IgD-negative memory B cell (primary cell): Measurements from ENCODE around the gene NTNG2. TPM values are rescaled to one million over a fixed set of nuclear protein-coding genes. Genes with fewer than 3 reads are reported as not detected.
A peak's percentile ranks its signal among the peaks of the same experiment; 100 is the strongest.

Experiments
- H3K27ac Mint-ChIP-seq, 3 donors: one replicate each; pipeline ENCODE4 v1.8.0; 2020 to 2022; ENCODE audit warnings: mild to moderate bottlenecking in 3 of 3, mixed read lengths in 3 of 3, moderate library complexity in 1 of 3
- H3K27me3 Mint-ChIP-seq: one replicate; pipeline ENCODE4 v1.8.0; 2021; ENCODE audit warnings: mixed read lengths
- H3K36me3 Mint-ChIP-seq: one replicate; pipeline ENCODE4 v1.8.0; 2020; ENCODE audit warnings: mild to moderate bottlenecking, mixed read lengths
- H3K4me1 Mint-ChIP-seq, 3 donors: one replicate each; pipeline ENCODE4 v1.8.0; 2020 to 2022; ENCODE audit warnings: mixed read lengths in 3 of 3, mild to moderate bottlenecking in 1 of 3
- H3K4me3 Mint-ChIP-seq, 4 donors: one replicate each; pipeline ENCODE4 v1.8.0; 2020 to 2022; ENCODE audit warnings: mild to moderate bottlenecking in 4 of 4, mixed read lengths in 4 of 4, moderate library complexity in 3 of 4
- H3K9me3 Mint-ChIP-seq, 3 donors: one replicate each; pipeline ENCODE4 v1.8.0; 2020 to 2021; ENCODE audit warnings: mixed read lengths in 3 of 3, mild to moderate bottlenecking in 1 of 3
- polyA plus RNA-seq: library from polyadenylated mRNA; unstranded; fragments of 300-500 nt; fragmentation: Illumina TruSeq; gene quantifications from one replicate; pipeline ENCODE4 v1.2.3, GENCODE V29; 2021

NTNG2 gene
- polyA plus RNA-seq, 1 donor from 2014 or later = 0.84 TPM

- Mint-ChIP-seq H3K27me3 (peaks cover 11% of the 10 kb centered on the region), H3K9me3 (peaks cover 0 to 2% (median 0%) of the 10 kb centered on the region in 3 donors), H3K4me3 (no peak overlapping the region), H3K36me3 (peaks cover 3% of the 10 kb centered on the region), H3K27ac (peak overlapping the region in 1 of 3 donors; percentile 16), H3K4me1 (no peaks in the 10 kb centered on the region)
Observed at GRCh38 chr9:132216861-132217619, 55.2 kb downstream of the NTNG2 start.

DNA sequence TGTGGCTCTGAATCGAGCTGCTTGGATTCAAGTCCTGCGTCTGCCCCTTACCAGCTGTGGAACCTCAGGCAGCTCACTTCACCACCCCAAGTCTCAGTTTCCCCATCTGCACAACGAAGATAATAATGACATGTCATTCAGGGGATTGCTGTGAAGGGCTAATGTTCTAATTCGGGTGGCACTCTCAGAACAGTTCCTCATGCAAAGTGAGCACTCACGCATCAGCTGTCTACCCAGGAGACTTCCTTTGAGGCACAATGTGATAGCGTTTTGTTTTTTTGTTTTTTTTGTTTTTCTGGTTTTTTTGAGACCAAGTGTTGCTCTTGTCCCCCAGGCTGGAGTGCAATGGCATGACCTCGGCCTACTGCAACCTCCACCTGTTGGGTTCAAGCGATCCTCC is 56.4 kb downstream of the NTNG2 start:
- peaks cover 13% of the 10 kb centered on the region for H3K27me3 Mint-ChIP-seq
- peaks cover 2% of the 10 kb centered on the region for H3K36me3 Mint-ChIP-seq
- H3K9me3 Mint-ChIP-seq = peaks cover 0 to 2% (median 0%) of the 10 kb centered on the region in 3 donors
- H3K27ac Mint-ChIP-seq = no peak overlapping the region
- no peaks in the 10 kb centered on the region for H3K4me1 Mint-ChIP-seq
- H3K4me3 Mint-ChIP-seq = no peak overlapping the region

GRCh38 chr9:132221941-132222340 is 60.1 kb downstream of the NTNG2 start:
- H3K4me1 Mint-ChIP-seq = no peaks in the 10 kb centered on the region

DNA sequence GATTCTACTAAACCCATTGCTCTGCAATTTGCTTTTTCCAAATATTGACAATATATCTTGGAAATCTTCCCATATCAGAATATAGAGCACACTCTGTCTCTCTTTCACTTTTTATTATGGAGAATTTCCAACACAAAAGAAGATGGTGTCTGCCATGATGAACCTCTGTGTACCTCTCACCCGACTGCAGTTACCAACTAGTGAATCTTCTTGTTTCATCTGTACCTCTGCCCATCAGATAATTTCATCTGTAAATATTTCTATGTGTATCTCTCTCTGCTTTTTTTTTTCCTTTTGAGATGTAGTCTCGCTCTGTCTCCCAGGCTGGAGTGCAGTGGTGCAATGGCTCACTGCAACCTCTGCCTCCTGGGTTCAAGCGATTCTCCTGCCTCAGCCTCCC is 62.8 kb downstream of the NTNG2 start:
- peaks cover under 1% of the 10 kb centered on the region for H3K36me3 Mint-ChIP-seq
- peak overlapping the region in 1 of 3 donors; percentile 64 for H3K27ac Mint-ChIP-seq
- no peaks in the 10 kb centered on the region for H3K4me1 Mint-ChIP-seq
- H3K9me3 Mint-ChIP-seq = peaks cover 0 to under 1% (median 0%) of the 10 kb centered on the region in 3 donors
- H3K27me3 Mint-ChIP-seq = peaks cover 6% of the 10 kb centered on the region
- H3K4me3 Mint-ChIP-seq = no peak overlapping the region

More at GRCh38 chr9:132221941-132222340, 60.1 kb downstream of the NTNG2 start:
- Mint-ChIP-seq H3K36me3 (peaks cover 2% of the 10 kb centered on the region), H3K27me3 (peaks cover 10% of the 10 kb centered on the region), H3K27ac (no peak overlapping the region), H3K9me3 (peaks cover 0 to 2% (median 0%) of the 10 kb centered on the region in 3 donors), H3K4me3 (no peak overlapping the region)

DNA sequence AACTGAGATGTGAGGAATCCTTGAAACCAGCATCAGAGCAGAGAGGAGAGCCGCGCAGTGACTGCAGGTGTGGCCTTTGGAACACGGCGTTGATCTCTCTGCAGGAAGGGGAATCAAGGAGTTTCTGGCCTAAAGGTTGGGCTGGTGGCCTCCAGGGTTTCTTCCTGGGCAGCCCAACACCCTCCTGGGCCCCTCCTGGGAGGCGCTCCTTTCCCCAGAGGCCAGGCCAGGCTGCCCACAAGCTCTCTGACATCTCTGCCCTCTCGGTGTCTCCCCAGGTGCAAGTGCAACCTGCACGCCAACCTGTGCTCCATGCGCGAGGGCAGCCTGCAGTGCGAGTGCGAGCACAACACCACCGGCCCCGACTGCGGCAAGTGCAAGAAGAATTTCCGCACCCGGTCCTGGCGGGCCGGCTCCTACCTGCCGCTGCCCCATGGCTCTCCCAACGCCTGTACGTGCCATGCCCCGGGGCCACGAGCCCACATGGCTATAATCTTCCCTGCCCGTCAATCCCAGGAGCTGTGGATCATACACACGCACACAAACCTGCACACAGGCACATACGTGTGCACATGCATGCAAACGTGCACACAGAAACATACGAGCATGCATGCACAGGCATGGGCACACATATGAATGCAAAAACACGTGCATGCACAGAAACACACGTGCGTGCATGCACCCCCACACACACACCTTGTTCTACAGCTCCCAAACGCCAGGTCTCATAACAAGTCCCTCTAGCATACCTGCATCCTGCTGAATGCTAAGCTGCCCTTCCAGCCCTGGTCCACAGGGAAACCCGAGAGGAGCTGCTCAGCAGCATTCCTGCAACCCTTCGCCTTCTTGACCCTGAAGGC is 64.9 kb downstream of the NTNG2 start:
- no peak overlapping the region for H3K27ac Mint-ChIP-seq
- H3K36me3 Mint-ChIP-seq = no peaks in the 10 kb centered on the region
- peaks cover 9% of the 10 kb centered on the region for H3K27me3 Mint-ChIP-seq
- no peak overlapping the region for H3K4me3 Mint-ChIP-seq
- no peaks in the 10 kb centered on the region for H3K4me1 Mint-ChIP-seq
- no peaks in the 10 kb centered on the region for H3K9me3 Mint-ChIP-seq

GRCh38 chr9:132228062-132228461 is 66.2 kb downstream of the NTNG2 start:
- H3K4me1 Mint-ChIP-seq = no peaks in the 10 kb centered on the region
- no peaks in the 10 kb centered on the region for H3K9me3 Mint-ChIP-seq
- peaks cover 7% of the 10 kb centered on the region for H3K27me3 Mint-ChIP-seq
- no peak overlapping the region for H3K27ac Mint-ChIP-seq
- H3K36me3 Mint-ChIP-seq = no peaks in the 10 kb centered on the region
- H3K4me3 Mint-ChIP-seq = no peak overlapping the region

DNA sequence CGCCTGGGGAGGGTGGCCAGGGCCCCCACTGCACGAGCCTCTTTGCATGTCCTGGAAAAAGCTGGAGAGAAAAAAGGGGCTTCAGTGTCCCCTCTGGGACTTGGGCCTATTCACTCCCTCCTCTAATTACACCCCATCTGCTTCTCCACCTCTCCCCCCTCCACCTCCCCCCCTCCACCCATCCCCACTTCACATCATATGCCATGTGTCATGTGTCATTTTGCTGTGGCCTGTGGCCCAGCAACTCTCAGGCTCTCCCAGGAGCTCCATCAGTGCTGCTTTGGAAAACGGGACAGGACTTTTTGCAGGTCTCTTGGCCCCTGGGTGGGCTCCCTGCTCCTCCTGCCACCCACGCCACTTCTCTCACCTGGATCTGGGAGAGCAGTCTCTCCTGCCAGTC is 68.7 kb downstream of the NTNG2 start:
- no peak overlapping the region for H3K27ac Mint-ChIP-seq
- no peak overlapping the region for H3K4me3 Mint-ChIP-seq
- no peaks in the 10 kb centered on the region for H3K4me1 Mint-ChIP-seq
- no peaks in the 10 kb centered on the region for H3K36me3 Mint-ChIP-seq
- H3K27me3 Mint-ChIP-seq = peaks cover 4% of the 10 kb centered on the region
- no peaks in the 10 kb centered on the region for H3K9me3 Mint-ChIP-seq

DNA sequence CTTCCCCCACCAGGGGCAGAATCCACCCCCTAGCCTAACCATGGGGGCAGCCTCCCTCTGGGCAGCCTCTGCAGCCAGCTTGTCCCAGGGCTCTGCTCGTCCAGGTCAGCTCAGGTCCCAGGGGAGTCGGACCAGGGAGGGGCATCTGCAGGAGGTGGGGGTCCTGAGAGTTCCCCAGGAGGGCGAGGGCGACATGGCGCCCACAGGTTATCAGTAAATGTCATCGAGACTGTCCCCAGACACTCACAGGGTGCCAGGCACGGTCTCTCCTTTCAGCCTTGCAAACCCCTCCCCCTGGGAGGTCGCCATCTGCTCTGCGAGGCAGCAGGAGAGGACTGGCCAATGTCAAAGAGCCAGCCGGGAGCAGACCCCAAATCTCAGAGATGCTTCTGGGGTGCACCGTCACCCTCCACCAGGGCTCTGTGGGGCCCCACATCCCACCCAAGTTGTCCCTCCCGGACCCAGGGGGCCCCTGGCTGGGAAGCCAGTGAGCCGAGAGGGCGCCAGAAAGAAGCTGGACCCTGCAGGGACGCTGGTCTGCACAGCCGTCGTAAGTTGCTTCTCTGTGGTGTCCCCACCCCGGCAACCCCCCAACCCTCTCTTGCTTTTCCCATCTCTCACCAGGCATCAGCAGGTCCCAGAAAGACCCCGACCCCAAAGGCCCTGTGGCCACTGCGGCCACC is 69.3 kb downstream of the NTNG2 start:
- Mint-ChIP-seq H3K36me3 (no peaks in the 10 kb centered on the region), H3K4me1 (no peaks in the 10 kb centered on the region), H3K9me3 (no peaks in the 10 kb centered on the region), H3K27ac (no peak overlapping the region), H3K4me3 (no peak overlapping the region), H3K27me3 (peaks cover 4% of the 10 kb centered on the region)

DNA sequence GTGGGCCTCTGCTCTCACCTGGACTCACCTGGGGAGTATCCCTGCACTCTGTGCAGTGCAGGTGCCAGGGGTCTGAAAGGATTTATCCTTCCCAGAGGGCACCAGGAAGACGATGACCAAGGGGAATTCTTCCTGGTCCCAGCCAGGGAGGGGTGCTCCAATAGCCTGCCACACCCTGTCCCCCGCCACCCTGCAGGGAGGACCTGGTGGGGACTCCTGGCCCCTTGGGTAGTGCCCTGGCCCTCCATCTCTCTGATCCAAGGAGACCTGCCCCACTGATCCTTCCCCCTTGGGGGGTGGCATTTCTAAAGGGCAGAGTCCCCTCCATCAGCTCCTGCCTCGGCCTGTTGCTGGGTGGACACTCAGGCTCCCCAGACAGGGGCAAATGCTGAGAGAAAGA is 70.7 kb downstream of the NTNG2 start:
- Mint-ChIP-seq H3K4me1 (peaks cover 0 to 7% (median 6%) of the 10 kb centered on the region in 3 donors), H3K4me3 (no peak overlapping the region), H3K36me3 (no peaks in the 10 kb centered on the region), H3K27me3 (peaks cover 4% of the 10 kb centered on the region), H3K9me3 (no peaks in the 10 kb centered on the region), H3K27ac (no peak overlapping the region)

GRCh38 chr9:132233138-132233537 is 71.3 kb downstream of the NTNG2 start:
- Mint-ChIP-seq H3K27me3 (peaks cover 4% of the 10 kb centered on the region), H3K4me3 (no peak overlapping the region), H3K4me1 (peaks cover 0 to 7% (median 6%) of the 10 kb centered on the region in 3 donors), H3K36me3 (no peaks in the 10 kb centered on the region), H3K9me3 (no peaks in the 10 kb centered on the region), H3K27ac (no peak overlapping the region)

DNA sequence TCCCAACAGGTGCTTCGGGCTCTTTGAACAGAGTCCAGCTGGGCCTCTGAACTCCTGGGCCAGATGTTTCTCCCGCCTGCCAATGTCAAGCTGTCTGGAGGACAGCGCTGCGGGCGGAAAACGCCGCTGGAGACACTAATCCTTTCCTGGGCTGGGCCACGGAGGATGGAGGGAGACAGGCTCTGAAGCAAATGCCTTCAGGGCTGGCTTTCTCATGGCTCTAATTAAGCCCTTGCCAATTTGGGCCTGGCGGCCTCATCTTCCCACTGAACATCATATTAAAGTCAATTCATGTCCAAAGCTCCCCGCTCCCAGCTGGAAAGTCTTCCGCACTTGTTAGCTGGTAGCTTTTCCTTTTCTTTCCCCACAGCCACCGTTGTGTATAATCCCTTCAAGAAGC is 72.7 kb downstream of the NTNG2 start:
- Mint-ChIP-seq H3K4me1 (peaks cover 0 to 7% (median 6%) of the 10 kb centered on the region in 3 donors), H3K27ac (no peak overlapping the region), H3K27me3 (peaks cover 3% of the 10 kb centered on the region), H3K36me3 (no peaks in the 10 kb centered on the region), H3K9me3 (no peaks in the 10 kb centered on the region), H3K4me3 (no peak overlapping the region)

GRCh38 chr9:132235125-132235524 is 73.3 kb downstream of the NTNG2 start:
- Mint-ChIP-seq H3K9me3 (no peaks in the 10 kb centered on the region), H3K4me3 (no peak overlapping the region), H3K4me1 (peaks cover 0 to 7% (median 6%) of the 10 kb centered on the region in 3 donors), H3K36me3 (no peaks in the 10 kb centered on the region), H3K27ac (no peak overlapping the region), H3K27me3 (peaks cover under 1% of the 10 kb centered on the region)

GRCh38 chr9:132235894-132236661 is 74.2 kb downstream of the NTNG2 start:
- Mint-ChIP-seq H3K36me3 (no peaks in the 10 kb centered on the region), H3K9me3 (no peaks in the 10 kb centered on the region), H3K27me3 (no peaks in the 10 kb centered on the region), H3K4me1 (peaks cover 0 to 7% (median 6%) of the 10 kb centered on the region in 3 donors), H3K27ac (peak overlapping the region in 1 of 3 donors; percentile 82), H3K4me3 (peak overlapping the region in 1 of 4 donors; percentile 46)

DNA sequence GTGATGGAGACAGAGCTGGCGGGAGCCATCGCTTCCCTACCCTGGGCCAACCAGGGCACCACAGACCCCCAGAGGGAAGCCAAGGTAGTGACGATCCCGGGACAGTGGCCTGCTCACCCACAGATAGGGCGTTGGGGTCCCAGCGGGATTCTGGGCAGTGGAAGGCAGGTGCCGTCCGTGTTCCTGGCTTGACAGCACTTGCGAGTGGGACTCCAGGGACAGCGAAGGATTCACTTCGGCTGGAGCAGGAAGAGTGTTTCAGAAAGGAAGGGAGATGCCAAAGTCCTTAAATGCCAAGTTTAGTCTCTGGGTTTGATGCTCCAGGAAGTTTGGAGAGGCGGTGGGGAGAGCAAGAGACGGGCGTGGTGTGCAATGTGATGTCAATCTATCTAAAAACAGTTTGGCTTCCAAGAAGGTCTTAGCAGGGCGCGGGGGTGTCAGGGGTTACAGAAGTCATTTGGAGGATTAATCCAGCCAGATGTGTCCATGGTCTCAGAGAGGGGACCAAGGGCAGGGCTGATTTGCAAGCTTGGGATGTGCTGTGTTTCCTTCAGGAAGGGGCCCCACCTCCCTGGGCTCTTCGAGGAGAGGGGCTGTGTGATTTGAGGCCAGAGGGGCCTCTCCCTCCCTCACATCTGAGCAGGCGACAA is 74.9 kb downstream of the NTNG2 start:
- peak overlapping the region in 2 of 4 donors; percentile 41 to 46 for H3K4me3 Mint-ChIP-seq
- H3K9me3 Mint-ChIP-seq = no peaks in the 10 kb centered on the region
- H3K36me3 Mint-ChIP-seq = no peaks in the 10 kb centered on the region
- H3K4me1 Mint-ChIP-seq = peaks cover 0 to 7% (median 6%) of the 10 kb centered on the region in 3 donors
- H3K27me3 Mint-ChIP-seq = no peaks in the 10 kb centered on the region
- peak overlapping the region in 1 of 3 donors; percentile 82 for H3K27ac Mint-ChIP-seq
